Suprapubic skin (tissue), 4 donors: Measurements from ENCODE around the gene PEX11A. TPM values are rescaled to one million over a fixed set of nuclear protein-coding genes. Genes with fewer than 3 reads are reported as not detected.

Experiments used
- DNase-seq, 2 donors: peaks; one replicate each; pipeline ENCODE4 v3.0.0-alpha.2; 2019; ENCODE audit warnings: low spot score in 2 of 2
- H3K27ac ChIP-seq: fragments of 200-600 bp; sonication (generic); one replicate; pipeline ENCODE4 v1.5.1; 2019
- H3K27me3 ChIP-seq: fragments of 200-600 bp; sonication (generic); one replicate; pipeline ENCODE4 v1.5.1; 2019
- H3K36me3 ChIP-seq: fragments of 200-600 bp; sonication (generic); one replicate; pipeline ENCODE4 v1.5.1; 2019
- H3K4me1 ChIP-seq: fragments of 200-600 bp; sonication (generic); one replicate; pipeline ENCODE4 v1.5.1; 2019
- H3K4me3 ChIP-seq: fragments of 200-600 bp; sonication (generic); one replicate; pipeline ENCODE4 v1.5.1; 2019; ENCODE audit warnings: mild to moderate bottlenecking
- H3K9me3 ChIP-seq: fragments of 200-600 bp; sonication (generic); one replicate; pipeline ENCODE4 v1.5.1; 2019
- EP300 ChIP-seq: sonication (generic); formaldehyde crosslinking; IDR thresholded peaks from one replicate; pipeline ENCODE4 v1.6.1; 2017; ENCODE audit warnings: antibody characterized with exemption
- POLR2A ChIP-seq, 2 donors: fragments of 450-650 bp; IDR thresholded peaks; one replicate each; pipeline ENCODE4 v1.6.1; 2017; ENCODE audit warnings: antibody characterized with exemption in 2 of 2, mild to moderate bottlenecking in 2 of 2, moderate library complexity in 2 of 2
- POLR2AphosphoS5 ChIP-seq, 3 donors: sonication (generic); formaldehyde crosslinking; IDR thresholded peaks; one replicate each; pipeline ENCODE4 v1.6.1; 2017; ENCODE audit warnings: antibody characterized with exemption in 3 of 3
- WGBS: methylation state at CpG from one replicate; pipeline ENCODE4 v1.1.5; 2018; 5-methylcytosine and 5-hydroxymethylcytosine counted together
- total RNA-seq, 4 donors: library from RNA; depleted of rRNA; stranded (reverse); fragments of >200 nt; gene quantifications; one replicate each; pipeline ENCODE4 v1.1.0, GENCODE V29; 2016
- TF ChIP-seq, protein P1 (sequence below), 2 donors: fragments of 200-600 bp in 1 of 2; fragments of 450-650 bp in 1 of 2; sonication (generic) in 1 of 2; IDR thresholded peaks; one replicate each; pipeline ENCODE4 v1.5.1; 2016 to 2019; ENCODE audit warnings: antibody characterized with exemption in 2 of 2, mild to moderate bottlenecking in 1 of 2, moderate library complexity in 1 of 2

Gene PEX11A
- total RNA-seq, 4 donors from 2014 or later = 7.9 to 16.9 (median 10.6) TPM

DNA sequence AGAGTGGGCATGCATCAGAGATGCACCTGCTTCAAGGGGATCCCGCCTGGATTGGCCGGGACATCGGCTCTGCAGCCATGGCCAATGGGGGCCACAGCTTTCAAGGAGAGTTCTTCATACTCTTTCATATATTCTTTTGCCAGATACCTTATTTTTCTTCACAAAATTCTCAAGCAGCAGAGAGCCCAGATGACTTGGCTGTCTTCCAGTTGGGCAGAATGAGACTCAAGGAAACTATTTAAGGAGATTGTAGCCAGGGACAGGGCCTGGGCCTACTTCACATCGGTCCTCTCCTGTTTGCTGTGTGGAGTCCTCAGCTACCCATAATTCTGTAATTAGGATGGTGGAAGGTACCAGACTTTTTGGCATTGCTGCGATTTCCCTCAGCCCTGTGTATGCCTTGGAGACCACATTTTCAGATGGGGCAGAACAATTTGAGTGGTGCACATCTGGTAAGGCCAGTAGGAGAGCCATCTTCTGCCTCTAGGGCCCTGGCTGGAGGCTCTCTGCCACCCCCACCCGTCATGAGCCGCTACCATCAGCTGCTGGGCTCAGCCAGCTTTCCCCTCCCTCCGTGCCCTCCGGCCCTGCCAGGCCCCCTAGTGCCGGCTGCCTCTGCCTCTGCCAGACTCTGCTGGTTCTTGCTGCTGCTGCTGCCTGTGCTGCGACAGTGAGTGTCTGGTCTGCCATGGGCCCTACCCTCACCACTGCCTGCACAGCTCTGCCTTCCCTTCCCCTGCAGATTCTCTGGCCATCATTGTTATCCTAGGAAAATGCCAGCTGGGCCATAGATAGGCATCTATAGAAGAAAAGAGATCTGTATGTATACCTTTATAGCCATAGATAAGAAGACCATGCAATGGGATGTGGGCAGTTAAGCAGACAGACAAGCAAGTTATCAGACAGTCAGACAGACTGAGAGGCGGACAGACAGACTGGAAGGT lies 18.1 kb downstream of the PEX11A start:
- H3K27ac ChIP-seq = no peak overlapping the region
- H3K9me3 ChIP-seq = no peaks in the 10 kb centered on the region
- no peaks in the 10 kb centered on the region for H3K4me1 ChIP-seq
- no peak overlapping the region for H3K4me3 ChIP-seq
- no peak for DNase-seq
- H3K27me3 ChIP-seq = no peaks in the 10 kb centered on the region
- no peaks in the 10 kb centered on the region for H3K36me3 ChIP-seq
- WGBS = 90% methylated on average over 11 of the region's 12 CpGs
- no peak for TF ChIP-seq EP300
- TF ChIP-seq, protein P1, sequence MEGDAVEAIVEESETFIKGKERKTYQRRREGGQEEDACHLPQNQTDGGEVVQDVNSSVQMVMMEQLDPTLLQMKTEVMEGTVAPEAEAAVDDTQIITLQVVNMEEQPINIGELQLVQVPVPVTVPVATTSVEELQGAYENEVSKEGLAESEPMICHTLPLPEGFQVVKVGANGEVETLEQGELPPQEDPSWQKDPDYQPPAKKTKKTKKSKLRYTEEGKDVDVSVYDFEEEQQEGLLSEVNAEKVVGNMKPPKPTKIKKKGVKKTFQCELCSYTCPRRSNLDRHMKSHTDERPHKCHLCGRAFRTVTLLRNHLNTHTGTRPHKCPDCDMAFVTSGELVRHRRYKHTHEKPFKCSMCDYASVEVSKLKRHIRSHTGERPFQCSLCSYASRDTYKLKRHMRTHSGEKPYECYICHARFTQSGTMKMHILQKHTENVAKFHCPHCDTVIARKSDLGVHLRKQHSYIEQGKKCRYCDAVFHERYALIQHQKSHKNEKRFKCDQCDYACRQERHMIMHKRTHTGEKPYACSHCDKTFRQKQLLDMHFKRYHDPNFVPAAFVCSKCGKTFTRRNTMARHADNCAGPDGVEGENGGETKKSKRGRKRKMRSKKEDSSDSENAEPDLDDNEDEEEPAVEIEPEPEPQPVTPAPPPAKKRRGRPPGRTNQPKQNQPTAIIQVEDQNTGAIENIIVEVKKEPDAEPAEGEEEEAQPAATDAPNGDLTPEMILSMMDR (IDR thresholded peaks at IDR 0.05) = no peak
- no peak for TF ChIP-seq POLR2AphosphoS5 (IDR thresholded peaks at IDR 0.05)

- peak in 1 of 2 donors; percentile 22 for DNase-seq
- Histone ChIP-seq H3K4me1 (no peaks in the 10 kb centered on the region), H3K36me3 (no peaks in the 10 kb centered on the region), H3K27ac (no peak overlapping the region), H3K4me3 (no peak overlapping the region), H3K27me3 (no peaks in the 10 kb centered on the region), H3K9me3 (no peaks in the 10 kb centered on the region)
- TF ChIP-seq POLR2AphosphoS5 (IDR thresholded peaks at IDR 0.05) = no peak
- TF ChIP-seq, protein P1 (IDR thresholded peaks at IDR 0.05) = no peak
- TF ChIP-seq EP300 = no peak
- no peak for TF ChIP-seq POLR2A (IDR thresholded peaks at IDR 0.05)
- WGBS = 44% methylated on average over 4 of the region's 4 CpGs
These were observed 18.9 kb downstream of the PEX11A start for GRCh38 chr15:89671687-89672086.

- WGBS = 89% methylated on average over 6 of the region's 12 CpGs
- DNase-seq = peak in 1 of 2 donors; percentile 50
- Histone ChIP-seq H3K4me1 (peaks cover under 1% of the 10 kb centered on the region), H3K4me3 (no peak overlapping the region), H3K36me3 (no peaks in the 10 kb centered on the region), H3K9me3 (no peaks in the 10 kb centered on the region), H3K27me3 (no peaks in the 10 kb centered on the region), H3K27ac (no peak overlapping the region)
- TF ChIP-seq, protein P1 (IDR thresholded peaks at IDR 0.05) = no peak
- no peak for TF ChIP-seq POLR2AphosphoS5 (IDR thresholded peaks at IDR 0.05)
- no peak for TF ChIP-seq EP300
- no peak for TF ChIP-seq POLR2A (IDR thresholded peaks at IDR 0.05)
These were observed 19.5 kb downstream of the PEX11A start for GRCh38 chr15:89670971-89671560.

GRCh38 chr15:89669941-89670340 lies 20.6 kb downstream of the PEX11A start:
- Histone ChIP-seq H3K36me3 (no peaks in the 10 kb centered on the region), H3K27ac (no peak overlapping the region), H3K9me3 (no peaks in the 10 kb centered on the region), H3K4me3 (no peak overlapping the region), H3K4me1 (peaks cover 11% of the 10 kb centered on the region), H3K27me3 (no peaks in the 10 kb centered on the region)
- DNase-seq = peak in 1 of 2 donors; percentile 50
- WGBS = 95% methylated on average over 12 of the region's 15 CpGs
- TF ChIP-seq, protein P1 (IDR thresholded peaks at IDR 0.05) = no peak
- TF ChIP-seq POLR2AphosphoS5 (IDR thresholded peaks at IDR 0.05) (no peak), EP300 (no peak), POLR2A (IDR thresholded peaks at IDR 0.05) (no peak)

GRCh38 chr15:89669309-89669865 lies 21.2 kb downstream of the PEX11A start:
- TF ChIP-seq, protein P1 (IDR thresholded peaks at IDR 0.05) = no peak
- TF ChIP-seq POLR2A (IDR thresholded peaks at IDR 0.05) (no peak), POLR2AphosphoS5 (IDR thresholded peaks at IDR 0.05) (no peak), EP300 (no peak)
- Histone ChIP-seq H3K36me3 (no peaks in the 10 kb centered on the region), H3K9me3 (no peaks in the 10 kb centered on the region), H3K4me1 (peaks cover 15% of the 10 kb centered on the region), H3K27ac (no peak overlapping the region), H3K27me3 (no peaks in the 10 kb centered on the region), H3K4me3 (no peak overlapping the region)
- peak in 1 of 2 donors; percentile 38 for DNase-seq
- 86% methylated on average over 8 of the region's 9 CpGs for WGBS
